Mesothelial cell of epicardium (in vitro differentiated cells): Measurements from ENCODE around the gene SCP2. TPM values are rescaled to one million over a fixed set of nuclear protein-coding genes. Genes with fewer than 3 reads are reported as not detected.

ENCODE experiments used
- DNase-seq, 2 experiments: peaks; one replicate each; pipeline ENCODE4 v3.0.0; 2021; ENCODE audit warnings: low spot score in 2 of 2; ENCODE audit not compliant: unreplicated experiment in 2 of 2
- H3K27ac Mint-ChIP-seq: 2 replicates; pipeline ENCODE4 v1.8.0; 2021; ENCODE audit warnings: mixed read lengths
- H3K27me3 Mint-ChIP-seq: 2 replicates; pipeline ENCODE4 v1.8.0; 2021; ENCODE audit warnings: low read depth, mixed read lengths
- H3K36me3 Mint-ChIP-seq: 2 replicates; pipeline ENCODE4 v1.8.0; 2021; ENCODE audit warnings: mixed read lengths
- H3K4me1 Mint-ChIP-seq: 2 replicates; pipeline ENCODE4 v1.8.0; 2021; ENCODE audit warnings: mixed read lengths
- H3K4me3 Mint-ChIP-seq: 2 replicates; pipeline ENCODE4 v1.8.0; 2021; ENCODE audit warnings: mild to moderate bottlenecking, moderate library complexity, mixed read lengths
- H3K9me3 Mint-ChIP-seq: 2 replicates; pipeline ENCODE4 v1.8.0; 2021; ENCODE audit warnings: mixed read lengths
- total RNA-seq: library from RNA; stranded (reverse); gene quantifications from 3 replicates; pipeline ENCODE4 v1.2.1, GENCODE V29; 2021
- TF ChIP-seq, protein P1 (sequence below): fragments of 200-600 bp; sonication (generic); IDR thresholded peaks from one replicate; pipeline ENCODE4 v1.5.0; 2021; ENCODE audit warnings: antibody characterized with exemption; ENCODE audit not compliant: unreplicated experiment

Gene SCP2
- total RNA-seq, 1 donor from 2014 or later = 55.8 TPM

DNA sequence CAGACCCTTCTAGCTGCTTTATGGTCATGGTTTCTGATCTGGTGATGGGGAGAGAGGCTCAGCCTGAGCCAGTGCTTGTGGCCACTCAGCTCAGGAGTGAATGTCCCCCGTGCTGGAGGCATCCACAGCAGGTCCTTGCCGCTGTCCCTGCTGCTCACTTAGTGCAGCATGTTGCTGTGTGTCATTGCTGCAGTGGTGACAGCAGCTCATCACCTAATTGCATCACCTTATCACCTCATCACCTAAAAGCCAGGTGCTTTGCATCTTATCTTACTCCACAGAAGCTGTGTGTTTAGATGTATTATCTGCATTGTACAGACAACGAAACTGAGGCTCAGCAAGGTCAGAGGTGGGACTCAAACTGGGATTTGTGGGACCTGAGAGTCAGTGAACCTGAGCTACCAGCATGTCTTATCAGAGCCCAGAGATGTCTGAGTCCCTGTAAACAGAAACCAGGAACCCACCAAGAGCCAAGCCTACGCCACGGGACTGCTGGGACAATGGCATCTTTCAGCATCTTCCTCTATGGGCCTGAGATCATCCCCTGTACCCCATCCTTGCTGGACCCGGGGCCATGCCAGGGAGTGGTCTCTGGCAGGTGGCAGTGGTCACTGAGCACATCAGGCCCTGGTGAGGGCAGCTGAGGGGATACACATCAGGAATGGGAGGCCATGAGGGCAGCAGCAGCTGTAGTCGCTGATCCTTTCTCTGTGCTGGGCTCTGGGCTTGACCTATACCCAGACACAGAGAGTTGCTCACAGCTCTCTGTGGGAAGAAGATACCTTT is 141.4 kb downstream of the SCP2 start:
- no peak for DNase-seq
- Mint-ChIP-seq H3K4me3 (no peak overlapping the region), H3K27ac (no peak overlapping the region), H3K9me3 (no peaks in the 10 kb centered on the region), H3K4me1 (peaks cover under 1% of the 10 kb centered on the region), H3K27me3 (peaks cover 23% of the 10 kb centered on the region), H3K36me3 (no peaks in the 10 kb centered on the region)
- TF ChIP-seq, protein P1, sequence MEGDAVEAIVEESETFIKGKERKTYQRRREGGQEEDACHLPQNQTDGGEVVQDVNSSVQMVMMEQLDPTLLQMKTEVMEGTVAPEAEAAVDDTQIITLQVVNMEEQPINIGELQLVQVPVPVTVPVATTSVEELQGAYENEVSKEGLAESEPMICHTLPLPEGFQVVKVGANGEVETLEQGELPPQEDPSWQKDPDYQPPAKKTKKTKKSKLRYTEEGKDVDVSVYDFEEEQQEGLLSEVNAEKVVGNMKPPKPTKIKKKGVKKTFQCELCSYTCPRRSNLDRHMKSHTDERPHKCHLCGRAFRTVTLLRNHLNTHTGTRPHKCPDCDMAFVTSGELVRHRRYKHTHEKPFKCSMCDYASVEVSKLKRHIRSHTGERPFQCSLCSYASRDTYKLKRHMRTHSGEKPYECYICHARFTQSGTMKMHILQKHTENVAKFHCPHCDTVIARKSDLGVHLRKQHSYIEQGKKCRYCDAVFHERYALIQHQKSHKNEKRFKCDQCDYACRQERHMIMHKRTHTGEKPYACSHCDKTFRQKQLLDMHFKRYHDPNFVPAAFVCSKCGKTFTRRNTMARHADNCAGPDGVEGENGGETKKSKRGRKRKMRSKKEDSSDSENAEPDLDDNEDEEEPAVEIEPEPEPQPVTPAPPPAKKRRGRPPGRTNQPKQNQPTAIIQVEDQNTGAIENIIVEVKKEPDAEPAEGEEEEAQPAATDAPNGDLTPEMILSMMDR = no peak

DNA sequence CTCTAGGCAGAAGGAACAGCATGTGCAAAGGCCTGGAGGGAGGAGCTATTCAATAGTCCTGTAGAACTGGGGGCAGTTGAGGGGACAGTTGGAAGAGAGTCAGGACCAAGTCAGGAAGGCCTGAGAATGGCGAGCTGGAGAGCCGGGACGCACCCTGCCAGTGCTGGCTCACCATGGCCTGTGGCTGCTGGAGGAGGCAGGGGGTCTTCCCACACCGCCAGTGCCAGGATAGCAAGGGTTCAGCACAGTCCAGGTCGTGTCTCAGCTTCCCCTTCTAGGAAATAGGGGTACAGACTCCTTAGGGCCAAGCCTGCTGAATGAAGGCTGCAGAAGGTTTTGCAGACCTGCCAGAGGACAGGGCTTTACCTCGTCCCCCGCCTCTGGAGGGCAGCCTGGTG is 142.2 kb downstream of the SCP2 start:
- DNase-seq = no peak
- no peak overlapping the region for H3K27ac Mint-ChIP-seq
- peaks cover 15% of the 10 kb centered on the region for H3K27me3 Mint-ChIP-seq
- no peaks in the 10 kb centered on the region for H3K36me3 Mint-ChIP-seq
- TF ChIP-seq, protein P1 = no peak
- H3K4me1 Mint-ChIP-seq = no peaks in the 10 kb centered on the region
- no peaks in the 10 kb centered on the region for H3K9me3 Mint-ChIP-seq
- H3K4me3 Mint-ChIP-seq = no peak overlapping the region

DNA sequence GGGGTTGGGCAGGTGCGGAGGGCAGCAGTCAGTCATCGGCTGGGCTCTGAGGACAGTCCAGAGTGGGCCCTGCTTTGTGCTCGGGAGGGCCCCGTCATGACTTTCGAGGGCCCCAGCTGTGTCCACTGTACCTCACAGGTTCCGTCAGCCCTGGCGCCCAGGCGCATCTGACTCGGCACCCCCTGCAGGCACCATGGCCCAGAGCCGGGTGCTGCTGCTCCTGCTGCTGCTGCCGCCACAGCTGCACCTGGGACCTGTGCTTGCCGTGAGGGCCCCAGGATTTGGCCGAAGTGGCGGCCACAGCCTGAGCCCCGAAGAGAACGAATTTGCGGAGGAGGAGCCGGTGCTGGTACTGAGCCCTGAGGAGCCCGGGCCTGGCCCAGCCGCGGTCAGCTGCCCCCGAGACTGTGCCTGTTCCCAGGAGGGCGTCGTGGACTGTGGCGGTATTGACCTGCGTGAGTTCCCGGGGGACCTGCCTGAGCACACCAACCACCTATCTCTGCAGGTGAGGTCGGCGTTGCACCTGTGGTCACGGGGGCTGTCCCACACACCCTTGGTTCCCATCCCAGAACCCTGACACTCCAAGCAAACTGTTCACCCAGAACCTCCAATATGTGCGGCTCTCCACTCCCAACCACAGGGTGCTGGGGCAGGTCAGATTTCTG is 142.7 kb downstream of the SCP2 start:
- H3K27ac Mint-ChIP-seq = no peak overlapping the region
- H3K36me3 Mint-ChIP-seq = no peaks in the 10 kb centered on the region
- TF ChIP-seq, protein P1 = no peak
- peaks cover 10% of the 10 kb centered on the region for H3K27me3 Mint-ChIP-seq
- no peak for DNase-seq
- no peaks in the 10 kb centered on the region for H3K4me1 Mint-ChIP-seq
- no peaks in the 10 kb centered on the region for H3K9me3 Mint-ChIP-seq
- H3K4me3 Mint-ChIP-seq = no peak overlapping the region

DNA sequence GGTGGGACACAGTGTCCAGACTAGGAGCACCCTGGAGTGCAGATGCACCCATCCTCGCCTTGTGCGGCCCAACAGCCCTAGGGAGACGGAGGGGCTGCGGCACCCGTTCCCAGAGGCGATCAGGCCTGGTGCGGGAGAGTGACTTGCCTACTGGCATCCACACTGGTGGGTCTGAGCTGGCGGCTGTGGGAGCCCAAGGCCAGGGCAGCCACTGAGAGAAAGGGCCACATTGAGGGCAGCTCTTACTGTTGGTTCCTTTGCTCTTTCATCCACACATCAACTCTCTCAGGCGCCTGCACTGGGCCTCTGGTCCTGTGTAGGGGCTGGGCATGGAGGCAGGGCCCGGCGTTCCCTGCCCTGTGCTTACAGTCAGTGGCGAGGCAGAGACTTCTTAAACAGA is 143.5 kb downstream of the SCP2 start:
- peak in 1 of 2 experiments; percentile 20 for DNase-seq
- TF ChIP-seq, protein P1 = no peak
- Mint-ChIP-seq H3K27me3 (peaks cover 3% of the 10 kb centered on the region), H3K36me3 (no peaks in the 10 kb centered on the region), H3K27ac (no peak overlapping the region), H3K4me3 (no peak overlapping the region), H3K9me3 (no peaks in the 10 kb centered on the region), H3K4me1 (no peaks in the 10 kb centered on the region)

DNA sequence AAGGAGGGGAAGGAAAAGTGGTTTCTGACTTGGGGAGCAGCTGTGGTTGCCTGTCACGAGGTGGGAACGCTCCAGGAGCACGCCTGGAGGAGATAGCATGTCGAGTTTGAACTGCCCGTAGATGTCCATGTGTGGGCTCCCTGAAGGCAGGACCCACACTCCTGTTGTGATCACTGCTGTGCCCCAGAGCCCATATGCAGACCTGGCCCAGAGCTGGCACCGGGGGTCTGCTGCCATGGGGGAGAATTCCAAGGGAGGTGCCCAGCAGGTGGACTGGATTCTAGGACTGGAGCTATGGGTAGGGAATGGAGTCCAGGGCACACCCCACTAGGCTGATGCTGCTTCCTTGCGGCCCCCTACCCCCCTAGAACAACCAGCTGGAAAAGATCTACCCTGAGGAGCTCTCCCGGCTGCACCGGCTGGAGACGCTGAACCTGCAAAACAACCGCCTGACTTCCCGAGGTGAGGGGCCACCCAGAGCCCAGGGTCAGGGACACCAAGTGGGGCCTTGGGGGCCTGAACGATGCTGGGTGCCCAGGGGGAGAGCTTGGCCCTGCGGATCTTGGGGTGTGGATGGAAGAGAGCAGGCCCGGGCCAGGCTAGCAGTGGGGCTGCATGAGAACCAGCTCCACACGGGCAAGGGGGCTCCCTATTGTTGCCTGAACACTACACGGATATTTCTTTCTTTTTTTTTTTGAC is 144.2 kb downstream of the SCP2 start:
- peaks cover 1% of the 10 kb centered on the region for H3K27me3 Mint-ChIP-seq
- peak in 1 of 2 experiments; percentile 21 for DNase-seq
- H3K9me3 Mint-ChIP-seq = no peaks in the 10 kb centered on the region
- H3K36me3 Mint-ChIP-seq = no peaks in the 10 kb centered on the region
- H3K4me1 Mint-ChIP-seq = no peaks in the 10 kb centered on the region
- TF ChIP-seq, protein P1 = no peak
- H3K27ac Mint-ChIP-seq = no peak overlapping the region
- no peak overlapping the region for H3K4me3 Mint-ChIP-seq
